HCT116 (cell line): ENCODE measurements around the gene TBC1D17.

Experiments
- ATF3 ChIP-seq: IDR thresholded peaks from 2 replicates; pipeline ENCODE4 v1.6.1; 2012
- CTCF ChIP-seq, 3 experiments: fragments of 200-600 bp in 1 of 3; sonication (generic) in 1 of 3; IDR thresholded peaks in 2 of 3; conservative IDR thresholded peaks in 1 of 3; 2 replicates each; pipeline ENCODE4 v1.5.1; 2012 to 2017; ENCODE audit warnings: low read depth in 2 of 3, low read length in 2 of 3, antibody characterized with exemption in 1 of 3, borderline replicate concordance in 1 of 3, control low read depth in 1 of 3, mild to moderate bottlenecking in 1 of 3, mixed read lengths in 1 of 3, mixed run types in 1 of 3, moderate library complexity in 1 of 3; ENCODE audit not compliant: insufficient read depth in 1 of 3
- EGR1 ChIP-seq: IDR thresholded peaks from 2 replicates; pipeline ENCODE4 v1.6.1; 2012; ENCODE audit warnings: low read depth
- EZH2 ChIP-seq: fragments of 200-600 bp; sonication (generic); IDR thresholded peaks from 2 replicates; pipeline ENCODE4 v1.6.1; 2017; ENCODE audit warnings: antibody characterized with exemption, mixed run types
- MAX ChIP-seq: IDR thresholded peaks from 2 replicates; pipeline ENCODE4 v1.6.1; 2012
- POLR2A ChIP-seq: IDR thresholded peaks from 2 replicates; pipeline ENCODE4 v1.7.0; 2011; ENCODE audit warnings: borderline replicate concordance; ENCODE audit not compliant: insufficient read depth, insufficient read length; ENCODE audit errors: extremely low read depth
- REST ChIP-seq: IDR thresholded peaks from 2 replicates; pipeline ENCODE4 v1.6.1; 2012; ENCODE audit warnings: low read depth
- SP1 ChIP-seq: IDR thresholded peaks from 2 replicates; pipeline ENCODE4 v1.6.1; 2012; ENCODE audit warnings: low read depth
- SRF ChIP-seq: IDR thresholded peaks from 2 replicates; pipeline ENCODE4 v1.6.1; 2012; ENCODE audit warnings: low read depth
- TCF7L2 ChIP-seq: IDR thresholded peaks from 2 replicates; pipeline ENCODE4 v1.7.0; 2011; ENCODE audit warnings: borderline replicate concordance, inconsistent platforms; ENCODE audit not compliant: insufficient read depth, insufficient read length; ENCODE audit errors: extremely low read depth
- YY1 ChIP-seq: IDR thresholded peaks from 2 replicates; pipeline ENCODE4 v1.6.1; 2011; ENCODE audit warnings: low read length, low read depth, moderate library complexity, mild to moderate bottlenecking; ENCODE audit not compliant: insufficient replicate concordance; ENCODE audit errors: extremely low read depth

DNA sequence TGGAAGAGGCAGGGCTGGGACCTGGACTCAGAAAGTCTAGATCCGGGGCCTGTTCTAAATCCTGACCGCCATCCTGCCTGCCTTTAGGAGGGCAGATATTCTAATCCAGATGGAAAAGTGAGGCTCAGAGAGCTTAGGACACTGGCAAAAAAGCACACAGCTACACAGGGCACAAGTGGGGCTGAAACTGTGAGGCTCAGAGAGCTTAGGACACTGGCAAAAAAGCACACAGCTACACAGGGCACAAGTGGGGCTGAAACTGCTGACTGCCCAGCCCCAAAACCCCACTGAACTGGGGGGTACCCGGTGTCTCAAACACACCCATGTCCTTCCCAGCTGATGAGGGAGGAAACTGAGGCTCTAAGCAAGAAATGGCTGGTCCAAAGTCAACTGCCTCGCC is 2.3 kb upstream of the TBC1D17 start:
- TF ChIP-seq EGR1 (no peak), ATF3 (no peak), MAX (no peak), REST (no peak), CTCF (IDR thresholded peaks at IDR 0.05 in 2 of 3, conservative IDR thresholded peaks at IDR 0.05 in 1 of 3; ENCODE audit: borderline replicate concordance in 1 of 3, insufficient read depth in 1 of 3, low read depth in 2 of 3, low read length in 2 of 3) (no peak), SRF (no peak), YY1 (no peak), TCF7L2 (no peak), SP1 (no peak), POLR2A (no peak), EZH2 (no peak)
